Limb (tissue), 2 donors: ENCODE data around the gene ZIC2.
A peak's percentile ranks its signal among the peaks of the same experiment; 100 is the strongest.

ENCODE experiments used
- DNase-seq, 2 donors: peaks; one replicate each; pipeline ENCODE4 v3.0.0-alpha.2; 2016; ENCODE audit errors: extremely low spot score in 2 of 2

Gene ZIC2

DNA sequence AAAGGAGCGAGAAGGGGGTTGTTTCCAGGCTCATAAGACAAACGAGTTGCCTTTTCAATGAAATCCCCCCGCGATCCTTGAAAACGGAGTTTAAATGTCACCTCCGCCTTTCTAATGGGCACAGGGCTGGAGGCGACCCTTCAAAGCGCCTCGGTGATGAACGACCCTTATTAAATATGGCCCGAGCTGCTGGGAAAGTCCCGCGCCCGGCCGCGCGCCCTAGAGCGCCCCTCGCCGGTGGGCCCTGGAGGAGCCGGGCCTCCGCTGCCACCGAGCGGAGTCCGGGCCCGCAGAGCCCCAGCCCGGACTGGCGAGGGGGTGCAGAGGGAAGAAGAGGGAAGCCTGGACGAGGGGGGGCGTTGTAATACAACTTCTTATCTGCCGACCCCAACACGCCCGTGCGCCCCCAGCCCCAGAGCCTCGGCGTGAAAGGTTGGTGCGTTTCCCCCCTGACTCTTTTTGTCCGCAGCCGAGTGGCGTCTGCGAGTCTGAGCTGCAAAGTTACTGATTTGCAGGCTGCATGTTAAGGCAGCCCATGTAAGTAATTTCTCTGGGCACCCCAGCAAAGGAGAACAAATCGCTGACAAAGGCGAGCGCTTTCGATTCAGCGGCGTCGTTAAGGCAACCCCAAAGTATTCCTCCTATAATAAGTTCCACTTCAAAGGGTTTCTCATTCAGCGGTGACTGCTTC, 21.9 kb upstream of the ZIC2 start:
- DNase-seq, result peak in 1 of 2 donors; percentile 61

GRCh38 chr13:99960663-99961311, 20.8 kb upstream of the ZIC2 start:
- no peak for DNase-seq

DNA sequence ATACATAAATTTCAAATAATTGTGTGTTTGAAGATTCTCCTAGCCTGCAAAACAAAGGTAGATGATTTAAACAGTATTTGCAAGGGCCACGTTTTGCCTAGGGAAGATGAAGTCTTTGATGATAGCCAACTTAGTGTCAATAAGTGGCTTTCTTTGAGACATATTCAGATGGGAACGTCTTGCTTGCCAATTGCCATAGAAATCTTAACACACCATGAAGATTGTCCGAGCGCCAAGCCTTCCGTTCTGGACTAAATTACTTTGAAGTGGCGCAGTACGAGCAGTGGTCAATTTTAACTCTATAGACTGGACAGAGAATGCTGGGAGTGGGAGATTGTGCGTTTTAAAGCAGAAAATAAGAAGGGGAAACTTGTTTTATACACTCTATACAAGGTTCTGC, 19.9 kb upstream of the ZIC2 start:
- DNase-seq, result no peak

- DNase-seq, result no peak
Observed at GRCh38 chr13:99962242-99962641, 19.3 kb upstream of the ZIC2 start.

DNA sequence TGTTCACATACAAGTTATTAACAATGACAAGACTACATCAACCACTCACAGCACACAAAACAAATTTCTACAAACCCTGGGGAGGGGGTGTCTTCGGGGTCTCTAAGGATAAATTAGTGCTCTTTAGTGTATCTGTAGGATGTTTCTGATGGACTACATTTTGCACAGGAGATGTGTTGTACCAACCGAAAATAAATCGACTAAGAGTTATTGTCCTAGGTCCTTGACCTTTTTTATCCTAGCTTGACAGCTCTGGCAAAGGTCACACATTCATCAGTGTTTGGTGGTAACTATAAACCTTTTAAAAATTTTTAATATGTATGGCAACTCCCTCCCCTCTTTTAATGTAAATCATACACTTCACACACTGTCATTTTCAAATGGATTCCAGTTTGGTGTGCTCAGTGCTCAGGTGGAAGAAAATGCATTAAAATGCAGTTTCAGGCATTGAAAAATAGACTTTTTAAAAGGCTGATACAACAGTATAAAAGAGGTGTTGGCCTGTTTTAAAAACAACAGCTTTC, 17.7 kb upstream of the ZIC2 start:
- DNase-seq, result no peak

GRCh38 chr13:99965329-99966000, 16.1 kb upstream of the ZIC2 start:
- DNase-seq, result no peak

GRCh38 chr13:99966064-99966805, 15.3 kb upstream of the ZIC2 start:
- no peak for DNase-seq

DNA sequence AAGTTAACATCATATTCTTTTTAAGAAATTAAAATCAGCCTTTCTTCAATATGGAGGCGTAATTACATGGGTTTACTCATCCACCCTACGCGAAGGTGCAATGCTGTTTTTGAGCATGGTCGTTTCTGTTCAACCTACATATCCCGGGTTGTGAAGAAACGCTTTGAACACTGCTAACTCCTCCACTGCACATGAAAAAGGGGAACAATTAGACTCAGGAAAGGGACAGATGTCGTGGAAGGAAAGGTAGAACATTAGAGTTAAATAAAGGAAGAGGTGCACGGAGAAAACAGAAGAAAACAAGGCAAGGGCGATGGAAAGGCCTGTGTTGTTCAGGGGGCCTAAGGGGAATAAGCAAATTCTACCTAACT, 14.1 kb upstream of the ZIC2 start:
- no peak for DNase-seq

DNA sequence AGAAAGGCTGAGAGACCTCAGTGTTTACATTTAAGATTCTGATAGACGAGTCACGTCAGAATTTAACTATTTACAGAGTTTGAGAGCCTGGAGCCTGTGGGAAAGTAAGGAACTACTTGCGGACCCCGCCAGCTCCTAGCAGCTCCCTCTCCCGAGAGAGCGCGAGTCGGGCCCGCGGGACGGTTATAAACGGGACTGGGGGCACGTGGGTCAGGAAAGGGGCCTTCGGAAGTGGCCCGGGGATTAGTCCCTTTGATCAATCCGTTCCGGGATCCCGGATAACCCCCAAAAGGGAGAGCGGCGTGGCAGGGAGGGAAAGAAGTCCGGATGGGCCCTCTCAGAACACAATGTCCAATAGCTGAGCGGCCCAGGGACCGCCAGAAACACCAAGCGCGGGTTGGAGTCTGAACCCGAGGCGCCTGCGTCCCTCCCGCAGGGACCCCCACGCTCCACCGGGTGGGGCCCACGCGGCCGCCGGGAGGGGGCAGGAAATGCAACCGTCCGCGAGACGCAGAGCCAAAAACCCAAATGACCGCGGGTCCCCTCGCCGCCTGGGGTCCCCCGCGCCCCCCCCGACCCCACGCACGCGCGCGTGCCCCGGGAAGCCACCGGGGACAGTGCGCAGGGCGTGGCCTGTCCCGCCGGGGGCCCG, 13.6 kb upstream of the ZIC2 start:
- DNase-seq, result no peak

DNA sequence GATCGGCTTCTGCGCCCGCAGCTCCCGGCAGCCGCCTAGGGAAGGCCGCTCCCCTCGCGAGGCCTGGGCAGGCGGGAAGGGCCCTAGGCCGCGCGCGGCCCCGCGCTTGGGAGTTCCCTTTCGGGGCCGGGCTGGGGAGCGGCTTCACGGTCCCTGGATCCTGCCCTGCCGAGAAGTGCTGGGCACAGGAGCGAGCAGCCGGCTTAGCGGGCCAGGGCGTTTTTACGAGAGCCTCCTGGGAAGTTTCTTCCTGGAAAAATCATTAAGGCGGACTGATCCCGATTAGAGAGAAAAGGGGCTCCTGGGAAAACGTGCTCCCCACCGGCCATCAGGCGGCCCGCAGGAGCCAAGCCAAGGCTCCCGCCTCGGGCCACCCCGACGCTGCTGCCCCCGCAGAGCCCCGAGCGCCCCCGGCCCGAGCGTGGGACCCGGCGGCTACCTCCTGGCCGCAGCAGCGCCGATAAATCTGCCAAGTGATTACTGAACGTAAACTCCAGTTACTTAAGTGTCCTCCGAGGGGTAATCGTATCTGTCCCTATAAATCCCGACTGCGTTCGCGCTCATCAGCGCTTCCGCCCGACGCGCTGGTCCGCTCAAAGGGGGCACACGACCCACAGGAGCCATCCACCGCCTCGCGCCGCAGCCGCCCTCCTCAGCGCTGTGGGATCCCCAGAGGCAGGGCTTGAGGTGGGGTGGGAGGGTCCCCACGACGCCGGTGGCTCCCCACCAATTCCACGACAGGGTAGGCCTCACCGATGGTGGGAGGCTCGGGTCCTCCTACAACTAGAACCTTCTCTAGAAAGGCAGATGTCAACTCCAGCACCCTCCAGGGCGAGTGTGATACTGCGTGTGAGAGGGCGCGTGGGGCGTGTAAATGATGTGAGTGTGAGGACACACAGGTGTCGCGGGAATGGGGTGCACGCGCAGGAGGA, 12.8 kb upstream of the ZIC2 start:
- peak in 1 of 2 donors; percentile 55 for DNase-seq

- no peak for DNase-seq
Observed at GRCh38 chr13:99969453-99969918, 12.1 kb upstream of the ZIC2 start.

GRCh38 chr13:99969919-99970650, 11.5 kb upstream of the ZIC2 start:
- DNase-seq, result peak in 1 of 2 donors; percentile 67

DNA sequence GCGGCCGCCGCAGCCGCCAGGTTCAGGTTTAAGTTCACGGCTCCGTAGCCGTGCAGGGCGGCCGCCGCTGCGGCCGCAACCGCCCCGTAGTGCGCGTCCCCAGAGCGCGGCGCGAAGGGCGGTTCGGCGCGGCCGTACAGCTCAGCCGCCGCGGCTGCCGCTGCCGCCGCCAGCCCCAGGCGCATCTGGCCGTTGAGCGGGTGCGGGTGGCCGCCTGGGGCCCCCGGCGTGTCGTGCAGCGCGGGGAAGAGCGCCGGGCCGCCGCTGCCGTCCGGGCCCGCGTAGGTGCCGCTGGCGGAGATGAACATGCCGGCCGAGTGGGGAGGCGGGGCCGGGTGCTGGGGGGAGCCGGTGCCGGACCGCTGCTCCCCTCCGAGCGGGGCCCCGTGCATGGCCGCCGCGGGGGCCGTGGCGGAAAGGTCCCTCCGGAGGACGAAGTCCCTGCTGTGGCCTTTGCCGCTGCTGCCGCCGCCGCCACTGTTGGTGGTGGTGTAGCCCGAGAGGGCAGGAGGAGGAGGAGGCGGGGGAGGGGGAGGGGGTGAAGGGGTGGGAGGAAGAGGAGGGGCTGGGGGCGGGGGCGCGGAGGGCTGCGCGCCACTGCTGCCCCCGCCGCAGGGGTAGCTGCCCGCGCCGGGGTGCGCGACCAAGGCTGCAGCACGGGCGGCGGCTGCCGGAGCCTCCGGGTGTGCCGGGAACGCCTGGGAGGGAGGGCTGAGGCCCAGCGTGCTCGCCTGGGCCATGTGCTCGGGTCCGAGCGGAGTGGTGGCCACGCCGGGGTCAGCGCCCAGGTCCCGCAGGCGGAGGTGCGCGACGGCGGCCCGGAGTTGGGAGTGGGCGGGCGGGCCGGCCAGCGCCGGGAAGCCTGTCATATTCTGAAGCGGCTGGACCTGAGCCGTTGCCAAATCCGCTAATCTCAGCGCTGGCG, 10.7 kb upstream of the ZIC2 start:
- peak in 1 of 2 donors; percentile 64 for DNase-seq

GRCh38 chr13:99971576-99972189, 9.9 kb upstream of the ZIC2 start, which contains the start of gene ZIC5:
Gene ZIC5 (minus strand): TSS chr13:99971767. CDS start chr13:99971603, 164 bp downstream.
- DNase-seq, result peak in 1 of 2 donors; percentile 64

- DNase-seq, result peak in 1 of 2 donors; percentile 45
Observed at GRCh38 chr13:99972190-99972731, 9.3 kb upstream of the ZIC2 start.

- DNase-seq, result peak in 1 of 2 donors; percentile 29
Observed at GRCh38 chr13:99973163-99973807, 8.3 kb upstream of the ZIC2 start.

DNA sequence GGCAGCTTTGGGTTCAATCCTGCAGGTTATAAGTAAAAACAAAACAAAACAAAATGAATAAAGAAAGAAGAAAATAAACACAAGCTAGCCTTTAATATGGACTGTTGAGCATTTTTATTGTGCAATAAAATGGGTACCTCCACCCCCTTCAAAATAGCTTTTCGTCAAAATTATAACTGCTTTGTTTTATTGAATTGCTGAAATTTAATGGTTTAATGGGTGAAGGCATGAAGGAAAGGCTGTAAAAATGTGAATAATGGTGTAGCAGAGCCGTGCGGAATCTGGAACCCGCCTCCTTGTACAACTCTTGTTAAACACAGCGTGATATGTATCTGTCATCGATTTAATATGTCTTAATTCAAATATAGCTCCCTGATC, 7.8 kb upstream of the ZIC2 start:
- peak in 1 of 2 donors; percentile 30 for DNase-seq
